Measurements from ENCODE around the gene TMEM44. TPM values are rescaled to one million over a fixed set of nuclear protein-coding genes. Genes with fewer than 3 reads are reported as not detected.
"Not testable (repeated sequence)": the region's sequence is repeated elsewhere in the genome, so short reads cannot be mapped to it uniquely, and the experiment has no call there.

TMEM44 gene
- total and polyA plus RNA-seq, 2 donors, result 8.0 to 11.7 TPM

DNA sequence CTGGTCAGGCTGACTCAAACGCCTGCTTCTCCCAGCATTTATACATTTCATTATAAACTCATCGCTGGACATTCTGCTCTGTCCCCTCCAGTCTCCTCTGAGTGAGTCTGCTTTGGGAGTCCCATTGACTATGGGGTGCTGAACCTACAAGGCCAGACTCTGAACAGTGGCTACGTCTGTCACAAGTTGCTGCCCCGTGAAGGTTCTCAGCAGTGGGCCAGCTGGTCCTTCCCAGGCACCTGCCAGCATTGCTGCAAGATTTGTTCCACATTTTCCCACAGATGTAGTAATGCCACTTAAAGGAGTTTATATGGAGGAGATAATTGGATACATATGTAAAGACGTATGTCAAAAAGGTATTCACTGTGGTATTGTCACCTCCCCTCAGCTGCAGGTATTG, 73.7 kb downstream of the TMEM44 start:
- H3K4me1 ChIP-seq (ENCODE audit: insufficient read depth), result no peaks in the 10 kb centered on the region
- H3K4me3 ChIP-seq (ENCODE audit: low read depth, low read length), result no peak overlapping the region
- H3K36me3 ChIP-seq (ENCODE audit: insufficient read depth), result no peaks in the 10 kb centered on the region
- WGBS, result 70% methylated on average over 5 of the region's 5 CpGs
- no peak overlapping the region for H3K27ac ChIP-seq (ENCODE audit: low read depth)
- no peak for DNase-seq (ENCODE audit: extremely low spot score)

DNA sequence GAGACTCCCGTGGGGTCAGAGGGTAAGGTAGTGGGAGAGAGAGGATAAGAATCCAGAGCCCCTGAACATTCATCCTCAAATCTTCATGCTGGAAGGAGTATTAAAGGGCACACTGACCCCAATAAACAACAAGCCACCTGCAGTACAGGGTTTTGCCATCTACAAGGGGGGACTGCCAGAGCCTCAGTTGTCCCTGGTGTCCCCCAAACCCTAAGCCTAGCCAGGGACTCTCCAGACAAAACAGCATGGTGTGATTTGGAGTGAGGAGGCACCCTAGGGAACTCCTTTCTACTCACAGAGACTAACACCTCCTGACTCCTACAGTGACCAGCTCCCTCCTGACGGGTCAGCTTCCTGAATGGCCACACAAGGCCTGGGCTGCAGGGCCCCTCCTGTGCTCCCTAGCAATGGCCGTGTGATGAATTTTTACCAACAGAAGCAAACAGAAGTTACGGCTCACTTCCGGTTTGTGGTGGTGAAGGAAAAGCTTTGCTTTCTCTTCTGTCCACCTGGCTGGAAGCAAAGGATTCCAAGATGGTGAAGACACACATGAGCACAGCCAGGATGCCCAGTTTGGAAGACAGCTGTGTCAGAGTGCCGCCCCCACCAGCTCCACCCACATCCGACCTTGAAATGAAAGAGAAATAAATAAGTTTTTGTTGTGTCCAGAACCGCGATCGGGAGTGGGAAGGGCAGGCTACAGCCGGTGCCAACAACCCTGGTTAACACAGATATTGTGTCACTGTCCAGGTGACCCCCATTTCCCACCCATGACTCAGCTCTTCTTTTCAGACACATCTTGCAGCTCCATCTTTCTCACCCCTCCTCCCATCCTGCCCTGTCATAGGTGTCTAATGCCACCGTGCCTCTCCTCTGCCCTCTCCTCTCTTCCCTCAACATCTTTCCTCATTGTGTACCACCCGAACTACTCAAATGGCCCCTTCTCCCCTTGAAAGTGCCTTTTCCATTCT, 76.8 kb downstream of the TMEM44 start:
- Histone ChIP-seq H3K36me3 (ENCODE audit: insufficient read depth) (no peaks in the 10 kb centered on the region), H3K27ac (ENCODE audit: low read depth) (no peak overlapping the region), H3K4me3 (ENCODE audit: low read depth, low read length) (no peak overlapping the region), H3K4me1 (ENCODE audit: insufficient read depth) (no peaks in the 10 kb centered on the region)
- DNase-seq (ENCODE audit: extremely low spot score), result no peak
- 65% methylated on average over 13 of the region's 13 CpGs for WGBS

DNA sequence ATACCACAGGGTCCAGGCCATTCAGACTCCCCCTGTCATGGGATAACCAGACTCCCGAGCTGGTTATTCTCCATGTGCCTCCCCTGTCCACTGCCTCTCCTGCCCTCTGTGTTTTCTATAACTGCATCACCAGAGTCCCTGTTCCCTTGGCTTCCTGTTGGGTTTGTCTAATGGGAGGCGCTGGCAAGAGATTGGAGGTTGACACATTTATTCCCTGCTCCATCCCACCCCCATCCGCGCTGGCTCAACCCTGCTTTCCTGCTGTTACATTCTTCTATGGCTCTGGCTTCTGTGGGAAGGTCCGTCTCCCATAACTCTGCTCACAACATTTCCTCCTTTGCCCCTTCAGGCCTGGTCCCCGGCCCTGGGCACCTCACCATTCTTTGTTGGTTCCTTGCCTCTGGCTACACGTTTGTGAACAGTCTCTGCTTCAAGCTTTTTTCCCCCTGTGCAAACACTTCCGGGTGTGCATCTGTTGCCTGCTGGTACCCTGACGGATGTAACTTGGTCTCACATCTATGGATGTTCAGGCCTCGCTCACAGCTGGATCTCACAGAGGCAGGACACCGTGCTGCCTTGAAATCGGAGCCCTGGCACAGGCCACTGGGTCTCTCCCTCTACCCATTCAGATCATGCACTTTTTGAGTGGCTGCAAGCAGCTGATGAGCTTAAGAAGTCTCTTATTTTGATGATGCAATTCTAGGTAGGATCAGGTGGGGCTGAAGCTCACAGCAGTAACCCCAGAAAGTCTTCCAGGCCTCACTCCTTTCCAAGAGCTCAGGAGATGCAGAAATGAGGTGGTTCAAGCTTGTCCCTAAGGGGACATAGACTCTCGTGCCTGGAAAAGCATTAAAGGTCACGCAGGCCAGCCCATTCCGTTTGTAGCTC, 77.8 kb downstream of the TMEM44 start:
- DNase-seq (ENCODE audit: extremely low spot score), result no peak
- H3K27ac ChIP-seq (ENCODE audit: low read depth), result no peak overlapping the region
- no peak overlapping the region for H3K4me3 ChIP-seq (ENCODE audit: low read depth, low read length)
- WGBS, result 78% methylated on average over 15 of the region's 15 CpGs
- H3K36me3 ChIP-seq (ENCODE audit: insufficient read depth), result no peaks in the 10 kb centered on the region
- H3K4me1 ChIP-seq (ENCODE audit: insufficient read depth), result no peaks in the 10 kb centered on the region

DNA sequence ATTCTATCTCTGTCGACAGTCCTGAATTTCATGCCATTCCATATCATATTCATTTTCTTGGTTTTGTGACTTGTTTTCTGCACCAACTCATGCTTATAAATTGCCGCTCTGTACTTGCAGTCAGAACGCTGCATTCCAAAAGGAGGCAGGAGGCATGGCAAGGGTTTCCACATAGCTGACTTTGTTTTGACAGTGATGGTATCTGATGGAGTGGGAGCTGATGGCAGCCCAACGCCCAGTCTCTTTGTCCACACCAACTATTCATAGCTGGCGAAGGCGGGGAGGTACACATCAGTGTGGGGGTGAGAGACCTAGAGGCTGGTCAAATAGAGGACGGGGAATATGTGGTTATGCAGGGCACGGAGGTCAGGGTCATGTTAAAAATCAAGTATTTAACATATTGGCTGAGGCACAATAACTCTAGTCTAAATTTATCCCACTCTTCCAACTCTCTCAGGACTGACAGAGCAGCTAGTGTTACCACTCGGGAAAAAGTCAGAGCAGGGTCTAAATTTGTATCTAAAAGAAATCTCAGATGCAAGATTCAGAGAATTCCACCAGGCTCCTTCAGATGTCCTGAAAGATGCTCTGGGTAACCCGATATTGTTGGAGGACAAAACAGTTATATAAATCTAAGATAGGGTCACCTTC, 78.6 kb downstream of the TMEM44 start:
- WGBS, result 74% methylated on average over 10 of the region's 10 CpGs
- H3K27ac ChIP-seq (ENCODE audit: low read depth), result no peak overlapping the region
- DNase-seq (ENCODE audit: extremely low spot score), result no peak
- H3K36me3 ChIP-seq (ENCODE audit: insufficient read depth), result no peaks in the 10 kb centered on the region
- H3K4me1 ChIP-seq (ENCODE audit: insufficient read depth), result no peaks in the 10 kb centered on the region
- H3K4me3 ChIP-seq (ENCODE audit: low read depth, low read length), result no peak overlapping the region

DNA sequence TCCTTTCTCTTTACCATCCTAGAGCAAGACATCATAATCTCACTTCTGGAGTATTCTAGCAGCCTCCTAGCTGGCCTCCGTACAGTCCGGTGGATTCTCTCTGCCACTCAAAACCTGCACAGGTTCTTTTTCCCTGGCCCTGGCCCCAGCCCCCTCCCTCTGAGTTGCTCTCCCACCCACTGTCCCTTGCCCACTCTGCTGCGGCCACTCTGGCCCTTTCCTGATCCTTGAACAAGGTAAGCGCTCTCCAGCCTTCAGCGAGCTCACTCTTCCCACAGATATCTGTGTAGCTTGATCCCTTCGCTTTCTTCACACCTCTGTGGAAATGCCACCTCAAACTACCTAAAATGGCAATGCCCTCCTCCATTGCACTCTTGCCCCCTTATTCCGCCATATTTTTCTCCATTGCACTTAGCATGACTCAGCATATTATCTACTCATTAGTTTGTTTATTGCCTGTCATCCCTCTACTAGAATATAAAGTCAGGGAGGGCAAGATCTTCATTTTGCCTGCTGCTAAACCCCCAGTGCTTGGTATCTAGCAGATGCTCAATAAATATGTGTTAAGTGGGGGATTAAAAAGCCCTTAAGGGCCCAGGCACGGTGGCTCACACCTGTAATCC, 80.8 kb downstream of the TMEM44 start:
- Histone ChIP-seq H3K27ac (ENCODE audit: low read depth) (no peak overlapping the region), H3K4me1 (ENCODE audit: insufficient read depth) (no peaks in the 10 kb centered on the region), H3K36me3 (ENCODE audit: insufficient read depth) (no peaks in the 10 kb centered on the region), H3K4me3 (ENCODE audit: low read depth, low read length) (no peak overlapping the region)
- DNase-seq (ENCODE audit: extremely low spot score), result no peak
- WGBS, result 92% methylated on average over 8 of the region's 8 CpGs

DNA sequence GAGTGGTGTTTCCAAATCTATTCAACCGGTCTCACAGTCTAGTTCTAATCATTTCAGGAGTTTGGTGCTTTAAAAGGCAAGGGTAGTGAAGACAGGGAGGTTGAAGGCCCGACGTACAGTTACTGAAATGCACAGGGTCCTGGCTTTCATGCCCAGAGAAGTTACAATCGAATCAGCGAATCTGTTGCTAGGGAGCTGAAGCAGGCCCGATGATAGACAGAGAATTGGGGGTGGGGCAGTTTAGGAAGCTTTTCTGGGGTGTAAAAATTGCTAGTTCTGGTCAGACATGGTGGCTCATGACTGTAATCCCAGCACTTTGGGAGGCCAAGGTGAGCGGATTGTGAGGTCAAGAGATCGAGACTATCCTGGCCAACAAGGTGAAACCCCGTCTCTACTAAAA, 83.4 kb downstream of the TMEM44 start:
- 94% methylated on average over 9 of the region's 9 CpGs for WGBS
- DNase-seq (ENCODE audit: extremely low spot score), result no peak
- H3K4me3 ChIP-seq (ENCODE audit: low read depth, low read length), result no peak overlapping the region
- H3K4me1 ChIP-seq (ENCODE audit: insufficient read depth), result no peaks in the 10 kb centered on the region
- H3K36me3 ChIP-seq (ENCODE audit: insufficient read depth), result no peaks in the 10 kb centered on the region
- no peak overlapping the region for H3K27ac ChIP-seq (ENCODE audit: low read depth)

DNA sequence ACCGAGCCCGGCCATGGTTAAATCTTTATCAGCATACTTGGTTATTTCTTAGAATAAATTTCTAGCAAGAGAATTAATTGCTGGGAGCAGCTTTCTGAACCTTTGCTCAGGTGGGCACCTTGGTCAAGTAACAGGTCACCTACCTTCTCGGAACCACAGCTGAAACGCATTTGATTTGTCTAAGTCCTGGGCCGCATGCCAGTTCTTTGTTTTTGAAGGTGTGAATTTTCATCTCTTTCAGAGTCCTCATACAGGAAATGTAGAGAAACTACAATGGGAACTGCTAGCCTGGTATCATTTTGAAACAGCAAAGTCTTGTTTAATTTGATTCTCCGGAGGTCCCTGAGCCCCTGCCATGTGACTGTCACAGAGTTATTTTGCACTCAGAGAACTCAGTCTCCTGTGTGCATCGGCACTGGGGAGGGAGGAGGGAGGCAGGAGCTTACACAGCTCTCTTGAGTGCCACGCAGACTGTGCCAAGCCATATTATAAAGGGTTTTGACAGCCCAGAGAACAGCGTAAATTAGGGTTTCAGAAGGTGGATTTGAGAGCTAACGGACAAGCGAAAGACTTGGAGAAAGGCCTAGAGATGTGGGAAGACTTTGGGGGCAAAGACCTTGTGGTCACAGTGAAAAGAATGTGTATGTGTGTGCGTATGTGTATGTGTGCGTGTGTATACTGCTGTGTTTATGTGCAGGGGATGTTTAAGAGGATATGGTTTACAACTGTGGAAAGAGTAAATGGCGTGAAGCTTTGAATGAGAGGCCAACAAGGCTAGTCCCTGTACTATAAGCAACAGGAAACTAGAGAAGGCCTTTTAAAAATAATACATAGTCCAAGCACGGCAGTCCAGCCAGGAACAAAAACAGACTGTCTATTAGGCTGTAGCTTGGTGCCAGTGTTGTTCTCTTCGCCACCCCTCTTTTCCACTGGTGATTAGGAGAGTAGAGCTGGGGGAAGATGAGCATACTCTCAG, 84.6 kb downstream of the TMEM44 start:
- no peak overlapping the region for H3K27ac ChIP-seq (ENCODE audit: low read depth)
- H3K4me1 ChIP-seq (ENCODE audit: insufficient read depth), result no peaks in the 10 kb centered on the region
- DNase-seq (ENCODE audit: extremely low spot score), result no peak
- no peaks in the 10 kb centered on the region for H3K36me3 ChIP-seq (ENCODE audit: insufficient read depth)
- WGBS, result 65% methylated on average over 16 of the region's 16 CpGs
- H3K4me3 ChIP-seq (ENCODE audit: low read depth, low read length), result no peak overlapping the region

DNA sequence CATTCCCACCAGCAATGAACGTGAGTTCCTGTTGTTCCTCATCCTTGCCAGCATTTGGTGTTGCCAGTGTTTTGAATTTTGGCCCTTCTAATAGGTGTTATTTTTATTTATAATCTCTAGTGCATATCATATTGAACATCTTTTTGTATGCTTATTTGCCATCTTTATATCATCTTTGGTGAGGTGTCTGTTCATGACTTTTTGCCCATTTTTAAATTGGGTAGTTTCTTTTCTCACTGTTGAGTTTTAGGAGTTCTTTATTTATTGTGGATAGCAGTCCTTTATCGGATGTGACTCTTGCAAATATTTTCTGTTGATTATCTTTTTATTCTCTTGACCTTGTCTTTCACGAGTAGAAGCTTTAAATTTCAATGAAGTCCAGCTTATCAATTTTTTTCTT, 86.2 kb downstream of the TMEM44 start:
- no peak overlapping the region for H3K4me3 ChIP-seq (ENCODE audit: low read depth, low read length)
- H3K4me1 ChIP-seq (ENCODE audit: insufficient read depth), result no peaks in the 10 kb centered on the region
- 80% methylated on average over 3 of the region's 3 CpGs for WGBS
- H3K27ac ChIP-seq (ENCODE audit: low read depth), result no peak overlapping the region
- no peaks in the 10 kb centered on the region for H3K36me3 ChIP-seq (ENCODE audit: insufficient read depth)
- DNase-seq (ENCODE audit: extremely low spot score), result no peak

DNA sequence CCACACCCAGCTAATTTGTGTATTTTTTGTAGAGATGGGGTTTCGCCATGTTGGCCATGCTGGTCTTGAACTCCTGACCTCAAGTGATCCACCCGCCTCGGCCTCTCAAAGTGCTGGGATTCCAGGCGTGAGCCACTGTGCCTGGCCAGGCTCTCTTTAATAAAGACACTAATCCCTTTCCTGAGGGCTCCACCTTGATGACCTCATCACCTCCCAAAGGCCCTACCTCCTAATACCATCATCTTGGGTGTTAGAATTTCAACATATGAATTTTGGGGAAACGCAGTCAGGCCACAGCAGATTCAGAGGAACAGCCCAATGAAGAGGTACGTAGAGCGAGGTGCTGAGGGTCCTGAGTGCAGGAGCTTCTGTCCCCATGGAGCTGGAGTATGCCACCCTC, 87.7 kb downstream of the TMEM44 start:
- not testable (repeated sequence) for H3K36me3 ChIP-seq (ENCODE audit: insufficient read depth); DNase-seq (ENCODE audit: extremely low spot score); H3K27ac ChIP-seq (ENCODE audit: low read depth); H3K4me1 ChIP-seq (ENCODE audit: insufficient read depth); H3K4me3 ChIP-seq (ENCODE audit: low read depth, low read length)
- WGBS, result 94% methylated on average over 7 of the region's 7 CpGs

DNA sequence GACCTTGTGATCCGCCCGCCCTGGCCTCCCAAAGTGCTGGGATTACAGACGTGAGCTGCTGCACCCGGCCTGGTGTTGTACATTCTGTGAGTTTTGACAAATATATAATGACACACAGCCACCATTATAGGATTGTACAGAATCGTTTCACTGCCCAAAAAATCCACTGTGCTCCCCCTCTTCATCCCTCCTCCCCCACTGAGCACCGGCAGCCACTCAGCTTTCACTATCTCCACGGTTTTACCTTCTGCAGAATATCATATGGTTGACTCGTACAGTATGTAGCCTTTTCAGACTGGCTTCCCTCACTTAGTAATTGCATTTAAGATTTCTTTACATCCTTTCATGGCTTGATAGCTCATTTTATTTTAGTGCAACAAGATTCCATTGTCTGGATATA, 89.7 kb downstream of the TMEM44 start:
- no peaks in the 10 kb centered on the region for H3K4me1 ChIP-seq (ENCODE audit: insufficient read depth)
- no peak overlapping the region for H3K27ac ChIP-seq (ENCODE audit: low read depth)
- 84% methylated on average over 8 of the region's 8 CpGs for WGBS
- DNase-seq (ENCODE audit: extremely low spot score), result no peak
- H3K4me3 ChIP-seq (ENCODE audit: low read depth, low read length), result no peak overlapping the region
- H3K36me3 ChIP-seq (ENCODE audit: insufficient read depth), result no peaks in the 10 kb centered on the region

DNA sequence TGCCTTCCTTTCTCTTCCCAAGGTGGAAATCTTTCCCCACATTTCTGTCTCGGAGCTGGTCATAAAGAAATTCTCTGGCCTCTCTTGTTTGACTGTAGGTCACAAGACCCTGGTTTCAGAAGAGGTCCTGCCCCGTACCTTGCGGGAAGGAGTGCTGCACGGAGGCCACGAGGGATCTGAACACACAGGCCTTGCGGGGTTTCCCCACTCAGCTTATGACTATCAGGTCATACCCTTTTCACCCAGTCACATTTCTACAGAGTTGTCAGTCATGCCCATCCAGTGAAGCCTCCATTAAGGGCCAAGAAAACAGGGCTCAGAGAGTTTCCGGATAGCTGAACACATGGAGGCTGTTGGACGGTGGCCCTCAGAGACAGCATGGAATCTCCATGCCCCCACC, 91.7 kb downstream of the TMEM44 start:
- no peak overlapping the region for H3K27ac ChIP-seq (ENCODE audit: low read depth)
- no peaks in the 10 kb centered on the region for H3K36me3 ChIP-seq (ENCODE audit: insufficient read depth)
- no peaks in the 10 kb centered on the region for H3K4me1 ChIP-seq (ENCODE audit: insufficient read depth)
- H3K4me3 ChIP-seq (ENCODE audit: low read depth, low read length), result no peak overlapping the region
- no peak for DNase-seq (ENCODE audit: extremely low spot score)
- 95% methylated on average over 8 of the region's 8 CpGs for WGBS

DNA sequence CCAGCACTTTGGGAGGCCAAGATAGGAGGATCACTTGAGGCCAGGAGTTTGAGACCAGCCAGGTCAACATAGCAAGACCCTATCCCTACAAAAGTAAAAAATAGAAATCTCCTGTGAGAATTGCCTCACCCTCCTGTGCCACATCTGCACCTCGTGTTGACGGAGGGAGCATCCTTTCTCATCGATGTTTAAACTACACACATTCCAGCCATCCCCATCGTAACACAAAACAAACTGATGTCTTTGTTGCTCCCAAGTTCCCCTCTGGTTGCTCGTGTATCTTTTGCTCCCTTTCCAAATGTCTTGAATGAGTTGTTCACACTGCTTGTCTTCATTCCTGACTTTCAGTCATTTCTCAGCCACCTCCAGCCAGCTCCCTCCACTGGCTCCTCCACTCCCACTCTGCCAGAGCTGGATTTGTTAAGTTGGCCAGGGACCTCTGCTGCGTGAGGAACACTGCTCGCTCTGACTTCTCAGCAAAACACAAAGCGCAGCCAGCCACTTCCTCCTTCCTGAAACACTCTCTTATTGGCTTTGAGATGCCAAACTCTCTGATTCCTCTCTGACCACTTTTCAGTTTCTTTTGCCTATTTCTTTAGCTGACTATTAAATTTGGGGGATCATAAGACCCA, 92.8 kb downstream of the TMEM44 start:
- Histone ChIP-seq H3K4me1 (ENCODE audit: insufficient read depth) (no peaks in the 10 kb centered on the region), H3K27ac (ENCODE audit: low read depth) (no peak overlapping the region), H3K4me3 (ENCODE audit: low read depth, low read length) (no peak overlapping the region), H3K36me3 (ENCODE audit: insufficient read depth) (no peaks in the 10 kb centered on the region)
- WGBS, result 61% methylated on average over 8 of the region's 8 CpGs
- no peak for DNase-seq (ENCODE audit: extremely low spot score)

All from urinary bladder (tissue), 4 donors.